GM18499 (cell line): Measurements from ENCODE around the gene DENND1B.
A peak's percentile ranks its signal among the peaks of the same experiment; 100 is the strongest.

Experiments
- ATAC-seq: cut with Tn5 transposase; IDR thresholded peaks from one replicate; pipeline ENCODE4 v1.9.1; 2021; ENCODE audit warnings: moderate number of reproducible peaks; ENCODE audit not compliant: insufficient read depth, unreplicated experiment

The DENND1B gene, protein sequence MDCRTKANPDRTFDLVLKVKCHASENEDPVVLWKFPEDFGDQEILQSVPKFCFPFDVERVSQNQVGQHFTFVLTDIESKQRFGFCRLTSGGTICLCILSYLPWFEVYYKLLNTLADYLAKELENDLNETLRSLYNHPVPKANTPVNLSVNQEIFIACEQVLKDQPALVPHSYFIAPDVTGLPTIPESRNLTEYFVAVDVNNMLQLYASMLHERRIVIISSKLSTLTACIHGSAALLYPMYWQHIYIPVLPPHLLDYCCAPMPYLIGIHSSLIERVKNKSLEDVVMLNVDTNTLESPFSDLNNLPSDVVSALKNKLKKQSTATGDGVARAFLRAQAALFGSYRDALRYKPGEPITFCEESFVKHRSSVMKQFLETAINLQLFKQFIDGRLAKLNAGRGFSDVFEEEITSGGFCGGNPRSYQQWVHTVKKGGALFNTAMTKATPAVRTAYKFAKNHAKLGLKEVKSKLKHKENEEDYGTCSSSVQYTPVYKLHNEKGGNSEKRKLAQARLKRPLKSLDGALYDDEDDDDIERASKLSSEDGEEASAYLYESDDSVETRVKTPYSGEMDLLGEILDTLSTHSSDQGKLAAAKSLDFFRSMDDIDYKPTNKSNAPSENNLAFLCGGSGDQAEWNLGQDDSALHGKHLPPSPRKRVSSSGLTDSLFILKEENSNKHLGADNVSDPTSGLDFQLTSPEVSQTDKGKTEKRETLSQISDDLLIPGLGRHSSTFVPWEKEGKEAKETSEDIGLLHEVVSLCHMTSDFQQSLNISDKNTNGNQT

DNA sequence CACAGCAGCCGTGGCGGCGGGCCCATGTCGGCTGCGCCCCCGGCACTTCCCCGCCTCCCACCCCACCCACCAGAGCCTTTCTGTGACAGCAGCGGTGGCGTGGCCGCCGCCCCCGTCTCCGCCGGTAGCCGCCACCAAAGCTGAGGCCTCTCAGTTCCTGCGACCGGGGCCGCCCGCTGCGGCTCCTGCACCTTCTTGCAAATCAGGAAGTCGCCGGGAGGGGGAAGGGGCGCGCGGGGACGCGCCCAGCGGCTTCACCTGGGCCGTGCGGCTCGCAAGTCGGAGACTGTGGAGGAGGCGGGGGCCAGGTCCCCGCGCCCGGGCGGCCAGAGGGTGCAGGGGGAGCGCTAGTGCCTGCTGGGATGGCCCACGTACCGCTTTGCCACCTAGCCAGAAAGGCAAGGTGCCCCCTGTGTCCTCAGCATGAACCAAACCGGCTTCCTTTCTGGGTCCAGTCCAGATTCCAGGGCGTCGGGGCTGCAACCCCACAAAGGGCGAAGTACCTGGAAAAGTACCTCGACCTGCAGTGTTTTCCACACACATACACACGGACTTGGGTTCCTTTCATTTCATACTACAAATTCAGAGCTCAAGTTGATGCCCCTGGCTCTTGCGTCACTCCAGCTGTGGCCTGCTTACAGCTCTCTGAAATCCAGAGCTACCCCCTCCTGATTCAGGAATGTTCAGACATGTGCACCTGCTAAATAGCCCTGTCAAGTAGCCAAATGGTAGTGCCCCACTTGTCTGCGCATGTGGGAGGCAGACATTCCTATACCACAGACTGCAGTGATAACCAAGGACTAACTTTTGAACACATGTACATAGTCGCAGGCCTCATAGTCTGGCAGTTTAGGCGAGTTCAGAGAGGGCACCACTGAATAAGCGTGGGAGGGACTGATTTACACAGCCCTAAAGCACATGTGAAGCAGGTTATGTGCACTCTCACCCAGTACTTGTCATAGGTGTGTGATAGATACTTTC is at the start of gene DENND1B:
Gene DENND1B, minus strand, starts transcription at position 199 of the 981 bp plus-strand sequence. CDS start 325 bp downstream, outside the sequence.
- ATAC-seq: peak; percentile 29

DNA sequence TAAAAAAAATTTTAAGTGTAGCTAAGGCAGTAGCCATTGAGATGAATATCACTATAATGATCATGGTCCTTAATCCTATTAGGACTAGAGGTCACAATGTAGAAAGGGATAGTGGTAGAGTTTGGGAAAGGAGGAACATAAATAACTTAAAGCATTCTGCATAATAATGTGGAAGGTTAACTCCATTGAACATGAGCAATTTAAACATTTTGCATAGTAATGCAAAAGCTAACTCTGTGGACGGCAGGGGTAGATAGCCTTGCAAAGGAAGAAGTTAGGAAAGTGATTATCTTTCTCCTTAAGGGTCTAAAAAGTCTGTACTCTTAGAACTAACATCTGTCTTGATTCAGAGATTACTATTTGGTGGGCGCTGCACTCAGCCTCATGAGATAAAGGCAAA is 39.0 kb upstream of the DENND1B start:
- ATAC-seq: no peak

GRCh38 chr1:197813741-197814140 is 38.5 kb upstream of the DENND1B start:
- no peak for ATAC-seq

- ATAC-seq: no peak
These were observed 36.5 kb upstream of the DENND1B start for GRCh38 chr1:197811769-197812168.

GRCh38 chr1:197810812-197811211 is 35.5 kb upstream of the DENND1B start:
- no peak for ATAC-seq

GRCh38 chr1:197808880-197809279 is 33.6 kb upstream of the DENND1B start:
- ATAC-seq: no peak

GRCh38 chr1:197807739-197808453 is 32.6 kb upstream of the DENND1B start:
- no peak for ATAC-seq

DNA sequence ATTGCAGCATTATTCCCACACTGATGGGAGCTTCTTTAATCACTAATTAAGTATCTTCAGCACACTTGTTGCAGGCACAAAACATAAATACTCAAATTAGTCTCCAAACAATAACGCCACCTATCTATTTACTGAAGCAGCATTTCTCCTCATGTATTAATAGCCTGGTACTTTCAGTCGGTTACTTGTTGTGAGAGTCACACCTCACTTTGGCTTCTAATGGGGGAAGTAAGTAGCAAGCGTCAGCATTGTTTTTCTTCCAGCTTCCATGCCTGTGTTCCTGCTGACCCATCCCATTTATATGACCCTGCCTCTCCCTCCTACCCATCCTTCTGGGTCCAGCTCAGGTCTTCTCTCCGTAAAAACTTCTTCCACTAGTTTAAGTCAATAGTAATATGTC is 31.9 kb upstream of the DENND1B start:
- ATAC-seq: peak; percentile 87

DNA sequence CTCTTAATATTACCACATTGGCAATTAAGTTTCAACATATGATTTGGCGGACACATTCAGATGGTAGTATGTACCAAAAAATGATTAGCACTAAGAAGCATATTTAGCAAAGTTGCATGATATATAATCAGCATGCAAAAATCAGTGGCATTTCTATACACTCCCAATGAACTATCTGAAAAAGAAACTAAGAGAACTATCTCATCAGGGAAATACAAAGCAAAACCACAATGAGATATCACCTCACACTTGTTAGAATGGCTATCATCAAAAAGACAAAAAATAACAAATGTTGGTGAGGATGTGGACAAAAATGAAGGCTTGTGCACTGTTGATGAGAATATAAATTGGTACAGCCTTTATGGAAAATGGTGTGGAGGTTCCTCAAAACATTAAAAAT is 31.4 kb upstream of the DENND1B start:
- ATAC-seq: no peak

- ATAC-seq: no peak
These were observed 26.4 kb upstream of the DENND1B start for GRCh38 chr1:197801684-197802083.

DNA sequence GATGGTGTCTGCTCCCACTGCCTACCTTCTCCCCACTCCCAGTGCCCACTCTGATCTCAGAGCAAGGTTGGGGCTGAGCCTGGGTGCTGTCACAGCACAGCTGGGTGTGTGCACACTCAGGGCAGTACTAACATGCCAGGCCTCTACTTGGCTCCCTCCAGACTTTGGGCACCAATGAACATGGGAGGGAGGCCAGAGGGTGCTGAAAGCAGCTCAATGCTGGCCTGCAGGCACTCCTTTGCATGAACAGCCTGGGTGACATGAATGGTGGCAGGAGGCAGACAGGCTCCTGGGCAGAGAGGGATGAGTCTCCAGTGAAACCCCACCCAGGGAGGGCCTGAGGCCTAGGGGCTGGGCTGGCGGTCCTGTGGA is 25.8 kb upstream of the DENND1B start:
- no peak for ATAC-seq

GRCh38 chr1:197800379-197801110 is 25.3 kb upstream of the DENND1B start:
- no peak for ATAC-seq

- no peak for ATAC-seq
These were observed 24.0 kb upstream of the DENND1B start for GRCh38 chr1:197799271-197799670.

- ATAC-seq: no peak
These were observed 23.2 kb upstream of the DENND1B start for GRCh38 chr1:197798492-197798891.

GRCh38 chr1:197797010-197797409 is 21.7 kb upstream of the DENND1B start:
- no peak for ATAC-seq

DNA sequence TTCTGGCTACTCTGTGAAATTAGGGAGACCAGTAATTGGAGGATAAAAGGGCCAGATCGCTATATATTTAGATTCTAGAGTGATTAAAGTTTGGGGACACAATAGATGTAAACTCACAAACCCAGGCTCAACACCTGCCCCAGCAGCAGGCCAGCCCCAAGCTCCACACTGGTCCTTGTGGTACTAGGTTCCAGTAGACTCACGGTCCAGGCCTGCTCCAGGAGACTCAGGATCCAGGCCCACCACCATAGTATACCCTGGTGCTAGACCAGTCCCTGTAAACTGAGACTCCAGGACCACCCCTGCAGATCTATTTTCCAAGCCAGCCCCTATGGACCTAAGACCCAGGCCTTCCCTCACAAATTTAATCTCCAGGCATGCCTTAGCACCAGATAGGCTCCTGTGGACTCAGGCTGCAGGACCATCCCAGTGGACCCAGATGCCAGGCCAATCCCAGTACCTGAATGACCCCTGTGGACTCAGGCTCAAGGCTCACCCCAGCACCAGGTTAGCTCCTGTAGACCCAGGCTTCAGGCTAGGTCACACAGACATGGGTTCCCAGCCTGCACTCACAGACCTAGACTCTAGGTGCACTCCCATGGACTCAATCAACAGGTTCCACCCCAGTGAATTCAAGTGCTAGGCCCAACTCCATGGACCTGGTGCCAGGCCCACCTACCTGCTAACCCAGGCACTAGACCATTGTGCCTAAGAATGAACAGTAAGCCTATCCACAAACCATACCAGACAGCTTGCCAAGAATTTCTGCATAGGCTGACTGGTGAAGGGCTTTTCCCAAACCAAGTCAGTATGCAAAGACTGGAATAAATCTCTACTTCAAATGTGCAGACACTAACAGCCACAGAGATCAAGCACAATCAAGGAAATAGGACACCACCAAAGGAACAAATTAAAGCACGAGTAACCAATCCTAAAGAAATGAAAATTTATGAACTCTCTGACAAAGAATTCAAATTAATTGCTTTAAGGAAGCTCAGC is 13.8 kb upstream of the DENND1B start:
- no peak for ATAC-seq

DNA sequence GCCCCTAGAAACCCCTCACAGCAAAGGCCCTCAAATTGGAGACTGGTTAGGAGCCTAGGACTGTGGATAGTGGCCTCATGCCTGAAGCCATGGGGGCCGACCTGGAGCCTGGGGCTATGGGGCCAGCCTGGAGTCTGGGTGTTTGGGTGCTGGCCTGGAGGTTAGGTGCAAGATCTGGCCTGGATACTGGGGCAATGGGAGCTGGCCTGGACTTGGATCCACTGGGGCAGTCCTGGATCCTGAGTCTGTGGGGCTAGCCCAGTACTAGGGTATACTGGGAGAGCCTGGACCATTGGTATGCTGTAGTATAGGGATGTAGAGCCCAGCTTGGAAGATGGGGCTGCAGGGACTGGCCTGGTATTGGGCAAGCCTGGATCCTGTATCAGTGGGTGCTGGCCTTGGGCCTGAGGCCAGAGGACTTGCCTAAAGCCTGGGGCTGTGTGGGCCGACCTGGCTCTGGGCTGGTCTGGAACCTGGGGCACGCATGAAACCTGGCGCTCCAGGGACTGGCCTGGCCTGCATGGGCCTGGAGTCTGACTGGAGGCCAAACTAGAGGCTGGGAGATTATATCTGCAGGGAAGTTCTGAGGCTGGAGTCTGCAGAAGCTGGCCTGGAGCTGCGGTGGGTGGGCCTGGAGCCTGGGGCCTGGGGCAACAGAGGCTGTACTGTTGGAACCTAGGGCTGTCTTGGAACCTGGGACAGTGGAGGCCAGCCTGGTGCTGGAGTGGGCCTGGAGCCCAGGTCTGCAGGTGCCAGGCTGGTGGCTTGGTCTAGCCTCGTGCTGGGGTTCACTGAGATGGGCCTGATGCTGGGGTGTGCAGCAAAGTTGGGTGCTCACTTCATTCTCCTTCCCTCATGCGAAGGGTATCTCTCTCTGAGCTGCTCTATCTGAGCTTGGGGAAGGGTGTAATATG is 12.6 kb upstream of the DENND1B start:
- ATAC-seq: no peak
